Measurements from ENCODE around the gene SAT2.
A peak's percentile ranks its signal among the peaks of the same experiment; 100 is the strongest.

The SAT2 gene

DNA sequence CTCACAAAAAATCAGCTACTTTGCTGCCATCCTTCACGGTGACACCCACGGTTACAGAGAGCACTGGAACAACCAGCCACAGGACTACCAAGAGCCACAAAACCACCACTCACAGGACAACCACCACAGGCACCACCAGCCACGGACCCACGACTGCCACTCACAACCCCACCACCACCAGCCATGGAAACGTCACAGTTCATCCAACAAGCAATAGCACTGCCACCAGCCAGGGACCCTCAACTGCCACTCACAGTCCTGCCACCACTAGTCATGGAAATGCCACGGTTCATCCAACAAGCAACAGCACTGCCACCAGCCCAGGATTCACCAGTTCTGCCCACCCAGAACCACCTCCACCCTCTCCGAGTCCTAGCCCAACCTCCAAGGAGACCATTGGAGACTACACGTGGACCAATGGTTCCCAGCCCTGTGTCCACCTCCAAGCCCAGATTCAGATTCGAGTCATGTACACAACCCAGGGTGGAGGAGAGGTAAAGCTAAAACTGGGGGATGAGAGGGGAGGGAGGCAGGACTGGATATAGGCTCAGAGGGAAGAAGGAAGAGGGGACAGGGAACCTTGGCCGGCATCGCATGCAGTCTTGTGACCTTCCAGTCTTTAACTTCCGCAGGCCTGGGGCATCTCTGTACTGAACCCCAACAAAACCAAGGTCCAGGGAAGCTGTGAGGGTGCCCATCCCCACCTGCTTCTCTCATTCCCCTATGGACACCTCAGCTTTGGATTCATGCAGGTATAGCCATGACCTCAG, 47.6 kb downstream of the SAT2 start:
- peak overlapping the region; percentile 4 for H3K4me3 ChIP-seq (ENCODE audit: low read depth, low read length)
- TF ChIP-seq, protein P1, sequence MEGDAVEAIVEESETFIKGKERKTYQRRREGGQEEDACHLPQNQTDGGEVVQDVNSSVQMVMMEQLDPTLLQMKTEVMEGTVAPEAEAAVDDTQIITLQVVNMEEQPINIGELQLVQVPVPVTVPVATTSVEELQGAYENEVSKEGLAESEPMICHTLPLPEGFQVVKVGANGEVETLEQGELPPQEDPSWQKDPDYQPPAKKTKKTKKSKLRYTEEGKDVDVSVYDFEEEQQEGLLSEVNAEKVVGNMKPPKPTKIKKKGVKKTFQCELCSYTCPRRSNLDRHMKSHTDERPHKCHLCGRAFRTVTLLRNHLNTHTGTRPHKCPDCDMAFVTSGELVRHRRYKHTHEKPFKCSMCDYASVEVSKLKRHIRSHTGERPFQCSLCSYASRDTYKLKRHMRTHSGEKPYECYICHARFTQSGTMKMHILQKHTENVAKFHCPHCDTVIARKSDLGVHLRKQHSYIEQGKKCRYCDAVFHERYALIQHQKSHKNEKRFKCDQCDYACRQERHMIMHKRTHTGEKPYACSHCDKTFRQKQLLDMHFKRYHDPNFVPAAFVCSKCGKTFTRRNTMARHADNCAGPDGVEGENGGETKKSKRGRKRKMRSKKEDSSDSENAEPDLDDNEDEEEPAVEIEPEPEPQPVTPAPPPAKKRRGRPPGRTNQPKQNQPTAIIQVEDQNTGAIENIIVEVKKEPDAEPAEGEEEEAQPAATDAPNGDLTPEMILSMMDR (conservative IDR thresholded peaks at IDR 0.05; ENCODE audit: low read depth, low read length) = no peak
- no peak for DNase-seq (ENCODE audit: low read depth)

DNA sequence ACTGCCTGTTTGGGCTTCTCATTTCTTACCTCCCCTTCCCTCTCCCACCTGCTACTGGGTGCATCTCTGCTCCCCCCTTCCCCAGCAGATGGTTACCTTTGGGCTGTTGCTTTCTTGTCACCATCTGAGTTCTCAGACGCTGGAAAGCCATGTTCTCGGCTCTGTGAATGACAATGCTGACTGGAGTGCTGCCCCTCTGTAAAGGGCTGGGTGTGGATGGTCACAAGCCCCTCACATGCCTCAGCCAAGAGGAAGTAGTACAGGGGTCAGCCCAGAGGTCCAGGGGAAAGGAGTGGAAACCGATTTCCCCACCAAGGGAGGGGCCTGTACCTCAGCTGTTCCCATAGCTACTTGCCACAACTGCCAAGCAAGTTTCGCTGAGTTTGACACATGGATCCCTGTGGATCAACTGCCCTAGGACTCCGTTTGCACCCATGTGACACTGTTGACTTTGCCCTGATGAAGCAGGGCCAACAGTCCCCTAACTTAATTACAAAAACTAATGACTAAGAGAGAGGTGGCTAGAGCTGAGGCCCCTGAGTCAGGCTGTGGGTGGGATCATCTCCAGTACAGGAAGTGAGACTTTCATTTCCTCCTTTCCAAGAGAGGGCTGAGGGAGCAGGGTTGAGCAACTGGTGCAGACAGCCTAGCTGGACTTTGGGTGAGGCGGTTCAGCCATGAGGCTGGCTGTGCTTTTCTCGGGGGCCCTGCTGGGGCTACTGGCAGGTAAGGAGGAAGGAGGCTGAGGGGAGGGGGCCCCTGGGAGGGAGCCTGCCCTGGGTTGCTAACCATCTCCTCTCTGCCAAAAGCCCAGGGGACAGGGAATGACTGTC, 48.4 kb downstream of the SAT2 start, which contains the start of gene CD68:
TSS of gene CD68 (plus strand) at position 638 of the 833 bp plus-strand sequence. CDS start at position 678, 40 bp downstream.
- peak; percentile 91 for DNase-seq (ENCODE audit: low read depth)
- TF ChIP-seq, protein P1 (conservative IDR thresholded peaks at IDR 0.05; ENCODE audit: low read depth, low read length) = no peak
- peak within 1 kb of the TSS; percentile 4 for H3K4me3 ChIP-seq (ENCODE audit: low read depth, low read length)

DNA sequence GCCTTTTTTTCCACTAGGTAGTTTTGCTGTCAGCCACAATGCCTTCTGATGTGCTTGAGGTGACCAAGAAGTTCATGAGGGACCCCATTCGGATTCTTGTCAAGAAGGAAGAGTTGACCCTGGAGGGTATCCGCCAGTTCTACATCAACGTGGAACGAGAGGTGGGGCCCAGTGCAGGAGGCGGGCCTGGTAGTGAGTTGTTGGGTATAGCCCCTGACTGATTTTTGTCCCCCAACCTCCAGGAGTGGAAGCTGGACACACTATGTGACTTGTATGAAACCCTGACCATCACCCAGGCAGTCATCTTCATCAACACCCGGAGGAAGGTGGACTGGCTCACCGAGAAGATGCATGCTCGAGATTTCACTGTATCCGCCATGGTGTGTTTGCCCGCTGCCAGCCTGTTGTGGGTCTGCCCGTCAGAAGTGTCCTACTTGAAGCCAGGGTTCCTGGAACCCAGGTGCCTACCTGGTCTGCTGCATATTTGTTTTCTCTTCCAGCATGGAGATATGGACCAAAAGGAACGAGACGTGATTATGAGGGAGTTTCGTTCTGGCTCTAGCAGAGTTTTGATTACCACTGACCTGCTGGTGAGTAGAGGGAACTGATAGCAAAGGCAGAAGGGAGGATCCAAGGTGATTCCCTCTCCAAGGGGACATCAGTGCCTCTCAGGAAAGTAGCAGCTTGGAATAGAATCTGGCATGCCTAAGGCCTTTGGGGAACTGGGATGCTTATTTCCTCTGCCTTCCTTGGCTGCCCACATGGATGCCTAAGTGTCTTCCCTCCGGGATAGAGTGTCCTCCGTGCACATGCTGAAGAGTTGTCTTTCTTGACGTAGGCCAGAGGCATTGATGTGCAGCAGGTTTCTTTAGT, 50.1 kb downstream of the SAT2 start:
- TF ChIP-seq, protein P1 (conservative IDR thresholded peaks at IDR 0.05; ENCODE audit: low read depth, low read length) = no peak
- H3K4me3 ChIP-seq (ENCODE audit: low read depth, low read length) = no peak overlapping the region
- DNase-seq (ENCODE audit: low read depth) = no peak

DNA sequence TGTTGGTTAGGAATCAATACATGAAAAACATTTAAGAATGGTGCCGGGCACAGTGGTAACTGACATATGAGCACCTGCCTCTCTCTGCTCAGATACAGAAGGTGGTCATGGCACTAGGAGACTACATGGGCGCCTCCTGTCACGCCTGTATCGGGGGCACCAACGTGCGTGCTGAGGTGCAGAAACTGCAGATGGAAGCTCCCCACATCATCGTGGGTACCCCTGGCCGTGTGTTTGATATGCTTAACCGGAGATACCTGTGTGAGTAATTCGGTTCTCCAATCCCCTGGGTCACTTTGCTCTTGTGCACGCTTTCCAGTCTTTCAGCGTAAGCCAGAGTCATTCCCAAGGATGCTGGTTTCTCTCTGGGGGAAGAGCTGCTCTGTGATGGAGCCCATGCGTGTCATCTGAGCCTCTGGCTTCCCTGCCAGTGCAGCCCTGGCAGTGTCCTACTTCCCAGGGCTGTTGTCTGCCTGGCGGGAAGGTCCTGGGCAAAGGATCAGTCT, 51.1 kb downstream of the SAT2 start:
- DNase-seq (ENCODE audit: low read depth) = no peak
- TF ChIP-seq, protein P1 (conservative IDR thresholded peaks at IDR 0.05; ENCODE audit: low read depth, low read length) = no peak
- no peak overlapping the region for H3K4me3 ChIP-seq (ENCODE audit: low read depth, low read length)
